ENCODE results near the gene KIAA1586. TPM values are rescaled to one million over a fixed set of nuclear protein-coding genes. Genes with fewer than 3 reads are reported as not detected.

The KIAA1586 gene
- polyA plus RNA-seq, 1 donor (not counting 4 experiments of a cell fraction or from before 2014, with no cell fraction given) = 8.2 TPM

DNA sequence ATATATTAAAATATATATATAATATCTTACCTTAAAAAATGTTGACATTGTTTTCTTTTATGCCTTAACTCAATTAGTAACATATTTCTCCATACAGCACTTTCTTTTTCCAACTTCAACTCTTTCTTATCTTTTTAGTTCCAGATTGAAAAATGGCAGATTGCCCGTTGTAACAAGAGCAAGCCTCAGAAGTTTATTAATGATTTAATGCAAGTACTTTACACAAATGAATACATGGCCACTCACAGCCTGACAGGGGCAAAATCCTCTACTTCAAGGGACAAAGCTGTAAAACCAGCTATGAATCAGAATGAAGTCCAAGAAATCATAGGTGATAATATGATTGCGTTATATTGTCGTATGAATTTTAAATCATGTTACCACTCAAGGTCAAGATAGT lies 29.4 kb upstream of the KIAA1586 start:
- no peak overlapping the region for H2AFZ ChIP-seq (ENCODE audit: control insufficient read depth, low read length)
- H3K9ac ChIP-seq (ENCODE audit: control insufficient read depth, extremely low read depth, insufficient read depth, low read length) = no peak overlapping the region
- no peaks in the 10 kb centered on the region for H3K27me3 ChIP-seq (ENCODE audit: control insufficient read depth, extremely low read depth, insufficient read depth, low read length)
- H3K36me3 ChIP-seq (ENCODE audit: control insufficient read depth in 2 of 2, extremely low read depth in 1 of 2, insufficient read depth in 2 of 2, low read length in 2 of 2) = no peaks in the 10 kb centered on the region
- no peak overlapping the region for H3K4me2 ChIP-seq (ENCODE audit: control insufficient read depth, extremely low read depth, insufficient read depth, low read depth, low read length)
- no peaks in the 10 kb centered on the region for H3K9me1 ChIP-seq (ENCODE audit: control insufficient read depth, extremely low read depth, insufficient read depth, low read length)
- no peak for FAIRE-seq
- H3K27ac ChIP-seq (ENCODE audit: control insufficient read depth, insufficient read depth, low read length) = no peak overlapping the region
- no peaks in the 10 kb centered on the region for H3K79me2 ChIP-seq (ENCODE audit: control insufficient read depth, insufficient read depth, low read length)
- no peak for TF ChIP-seq EZH2 (IDR thresholded peaks at IDR 0.05; ENCODE audit: low read length)
- TF ChIP-seq CTCF (optimal IDR thresholded peaks at IDR 0.05 in 1 of 3, IDR thresholded peaks at IDR 0.05 in 1 of 3, conservative IDR thresholded peaks at IDR 0.05 in 1 of 3; ENCODE audit: extremely low read depth in 1 of 3, insufficient read depth in 2 of 3, low read length in 3 of 3) = no peak
- H4K20me1 ChIP-seq (ENCODE audit: control insufficient read depth, extremely low read depth, insufficient read depth, low read length) = no peaks in the 10 kb centered on the region
- no peaks in the 10 kb centered on the region for H3K9me3 ChIP-seq (ENCODE audit: control insufficient read depth, low read depth, low read length)
- H3K4me3 ChIP-seq (ENCODE audit: control insufficient read depth in 2 of 3, extremely low read depth in 1 of 3, insufficient read depth in 2 of 3, low read depth in 1 of 3, low read length in 3 of 3) = no peak overlapping the region
- dilution Hi-C loops (cut with MboI; ENCODE audit: extremely low pct_ligation_motif_present, low sequenced_read_pairs) = no loop called here
- peaks cover 7% of the 10 kb centered on the region for H3K4me1 ChIP-seq (ENCODE audit: control insufficient read depth, extremely low read depth, insufficient read depth, low read length)
- DNase-seq (ENCODE audit: low read depth, low spot score) = no peak

- no peak overlapping the region for H3K4me3 ChIP-seq (ENCODE audit: control insufficient read depth in 2 of 3, extremely low read depth in 1 of 3, insufficient read depth in 2 of 3, low read depth in 1 of 3, low read length in 3 of 3)
- no peak overlapping the region for H2AFZ ChIP-seq (ENCODE audit: control insufficient read depth, low read length)
Observed at GRCh38 chr6:57017841-57018240, 28.7 kb upstream of the KIAA1586 start.

More at GRCh38 chr6:57017841-57018240, 28.7 kb upstream of the KIAA1586 start:
- dilution Hi-C loops (cut with MboI; ENCODE audit: extremely low pct_ligation_motif_present, low sequenced_read_pairs) = no loop called here
- TF ChIP-seq EZH2 (IDR thresholded peaks at IDR 0.05; ENCODE audit: low read length) = no peak
- TF ChIP-seq CTCF (optimal IDR thresholded peaks at IDR 0.05 in 1 of 3, IDR thresholded peaks at IDR 0.05 in 1 of 3, conservative IDR thresholded peaks at IDR 0.05 in 1 of 3; ENCODE audit: extremely low read depth in 1 of 3, insufficient read depth in 2 of 3, low read length in 3 of 3) = no peak
- no peak overlapping the region for H3K27ac ChIP-seq (ENCODE audit: control insufficient read depth, insufficient read depth, low read length)
- DNase-seq (ENCODE audit: low read depth, low spot score) (no peak), FAIRE-seq (no peak)
- H3K36me3 ChIP-seq (ENCODE audit: control insufficient read depth in 2 of 2, extremely low read depth in 1 of 2, insufficient read depth in 2 of 2, low read length in 2 of 2) = no peaks in the 10 kb centered on the region
- H3K9ac ChIP-seq (ENCODE audit: control insufficient read depth, extremely low read depth, insufficient read depth, low read length) = no peak overlapping the region
- no peaks in the 10 kb centered on the region for H3K27me3 ChIP-seq (ENCODE audit: control insufficient read depth, extremely low read depth, insufficient read depth, low read length)
- H3K9me1 ChIP-seq (ENCODE audit: control insufficient read depth, extremely low read depth, insufficient read depth, low read length) = no peaks in the 10 kb centered on the region
- no peaks in the 10 kb centered on the region for H3K79me2 ChIP-seq (ENCODE audit: control insufficient read depth, insufficient read depth, low read length)
- H4K20me1 ChIP-seq (ENCODE audit: control insufficient read depth, extremely low read depth, insufficient read depth, low read length) = no peaks in the 10 kb centered on the region
- peaks cover 7% of the 10 kb centered on the region for H3K4me1 ChIP-seq (ENCODE audit: control insufficient read depth, extremely low read depth, insufficient read depth, low read length)
- H3K4me2 ChIP-seq (ENCODE audit: control insufficient read depth, extremely low read depth, insufficient read depth, low read depth, low read length) = no peak overlapping the region
- no peaks in the 10 kb centered on the region for H3K9me3 ChIP-seq (ENCODE audit: control insufficient read depth, low read depth, low read length)
